ENCODE results near the gene KLHL29. TPM values are rescaled to one million over a fixed set of nuclear protein-coding genes. Genes with fewer than 3 reads are reported as not detected.

Gene KLHL29
- total RNA-seq, 4 donors from 2014 or later, result 4.8 to 17.0 (median 10.5) TPM

- no peak for DNase-seq
- Histone ChIP-seq H3K27me3 (no peaks in the 10 kb centered on the region), H3K9me3 (no peaks in the 10 kb centered on the region), H3K36me3 (no peaks in the 10 kb centered on the region), H3K4me1 (no peaks in the 10 kb centered on the region), H3K27ac (no peak overlapping the region), H3K4me3 (no peak overlapping the region)
- no peak for TF ChIP-seq CTCF (IDR thresholded peaks at IDR 0.05)
- TF ChIP-seq POLR2A (IDR thresholded peaks at IDR 0.05), result no peak
- intact Hi-C loops (cut with DNase I; ENCODE audit: low total_unique reads), result no loop called here
Measured at GRCh38 chr2:23555944-23556343, 171.0 kb downstream of the KLHL29 start.

GRCh38 chr2:23556929-23557328 is 171.9 kb downstream of the KLHL29 start:
- Histone ChIP-seq H3K4me1 (no peaks in the 10 kb centered on the region), H3K27me3 (no peaks in the 10 kb centered on the region), H3K36me3 (no peaks in the 10 kb centered on the region), H3K9me3 (no peaks in the 10 kb centered on the region), H3K4me3 (no peak overlapping the region), H3K27ac (no peak overlapping the region)
- DNase-seq, result no peak
- TF ChIP-seq CTCF (IDR thresholded peaks at IDR 0.05) (no peak), POLR2A (IDR thresholded peaks at IDR 0.05) (no peak)
- intact Hi-C loops (cut with DNase I; ENCODE audit: low total_unique reads), result no loop called here

DNA sequence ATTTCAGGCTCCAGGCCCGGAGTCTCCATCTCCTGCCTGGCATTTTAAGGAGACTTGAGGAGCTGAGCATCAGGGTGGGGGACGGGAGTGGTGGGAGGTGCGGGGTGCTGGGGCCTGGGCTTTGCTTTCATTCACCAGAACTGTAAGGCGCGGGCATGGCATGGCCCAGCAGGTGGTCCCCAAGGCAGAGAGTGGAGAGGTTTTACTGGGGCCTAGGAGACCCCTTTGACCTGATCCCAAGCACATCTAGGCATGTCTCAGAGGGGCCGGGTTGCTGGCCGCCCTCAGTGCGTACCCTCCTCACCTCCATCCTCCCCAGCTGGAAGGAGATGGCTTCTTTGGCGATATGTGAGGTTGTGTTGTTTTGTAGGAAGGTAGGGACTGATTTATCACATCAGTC is 172.5 kb downstream of the KLHL29 start:
- Histone ChIP-seq H3K27ac (no peak overlapping the region), H3K9me3 (no peaks in the 10 kb centered on the region), H3K36me3 (no peaks in the 10 kb centered on the region), H3K4me3 (no peak overlapping the region), H3K27me3 (no peaks in the 10 kb centered on the region), H3K4me1 (no peaks in the 10 kb centered on the region)
- intact Hi-C loops (cut with DNase I; ENCODE audit: low total_unique reads), result no loop called here
- no peak for DNase-seq
- no peak for TF ChIP-seq CTCF (IDR thresholded peaks at IDR 0.05)
- no peak for TF ChIP-seq POLR2A (IDR thresholded peaks at IDR 0.05)

DNA sequence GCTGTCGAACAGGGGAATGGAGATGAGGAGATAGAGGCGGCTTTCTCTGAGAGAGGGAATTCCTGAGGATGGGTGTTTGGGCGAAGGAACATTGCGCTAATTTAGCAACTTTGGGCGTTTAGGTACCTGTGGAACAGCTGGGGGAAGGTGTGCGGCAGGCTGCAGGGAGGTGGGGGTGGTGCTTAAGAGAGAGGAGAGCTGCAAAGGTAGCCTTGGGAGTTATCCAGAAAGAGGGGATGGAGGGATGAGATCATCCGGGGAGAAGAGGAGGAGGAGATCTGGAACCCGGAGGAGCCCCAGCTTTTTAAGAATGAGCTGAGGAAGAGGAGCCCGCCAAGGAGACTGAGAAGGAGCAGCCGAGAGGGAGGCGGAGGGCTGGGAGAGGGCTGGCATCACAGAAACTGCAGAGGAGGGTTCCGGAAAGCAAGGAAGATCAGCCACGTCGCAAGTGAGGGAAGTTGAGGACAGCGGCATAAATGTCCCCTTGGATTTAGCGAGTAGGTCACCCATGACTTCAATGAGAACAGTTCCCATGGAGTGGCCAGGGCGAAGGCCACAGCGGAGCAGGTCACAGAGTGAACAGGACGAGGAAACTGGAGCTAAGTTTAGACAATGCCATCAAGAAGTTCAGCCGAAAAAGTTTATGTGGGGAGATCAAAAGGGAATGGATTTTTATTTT is 174.7 kb downstream of the KLHL29 start:
- no peak overlapping the region for H3K4me3 ChIP-seq
- intact Hi-C loops (cut with DNase I; ENCODE audit: low total_unique reads), result no loop called here
- H3K36me3 ChIP-seq, result no peaks in the 10 kb centered on the region
- no peak for TF ChIP-seq POLR2A (IDR thresholded peaks at IDR 0.05)
- no peak for TF ChIP-seq CTCF (IDR thresholded peaks at IDR 0.05)
- H3K9me3 ChIP-seq, result no peaks in the 10 kb centered on the region
- peak overlapping the region in 1 of 2 donors; percentile 28 for H3K27ac ChIP-seq
- DNase-seq, result no peak
- H3K4me1 ChIP-seq, result peaks cover 0 to 15% of the 10 kb centered on the region in 2 donors
- no peaks in the 10 kb centered on the region for H3K27me3 ChIP-seq

DNA sequence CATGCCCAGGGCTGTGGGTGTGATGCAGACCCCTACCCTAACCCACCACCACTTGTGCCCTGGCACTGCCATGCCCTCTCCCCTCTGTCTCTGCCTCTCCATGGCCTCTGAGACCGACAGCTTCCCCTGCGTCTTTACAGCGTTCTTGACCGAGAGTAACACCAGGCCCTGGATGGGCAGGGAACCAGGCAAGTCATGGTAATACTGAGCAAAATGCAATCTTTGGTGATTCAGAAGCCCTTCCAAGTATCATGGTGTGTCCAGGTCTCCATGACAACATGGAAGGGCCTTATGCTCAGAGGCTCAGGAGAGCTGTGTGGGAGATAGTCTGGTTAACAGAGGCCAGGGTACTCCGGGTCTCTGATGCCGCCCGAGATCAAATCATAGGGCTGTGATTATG is 176.1 kb downstream of the KLHL29 start:
- intact Hi-C loops (cut with DNase I; ENCODE audit: low total_unique reads), result no loop called here
- H3K27ac ChIP-seq, result no peak overlapping the region
- H3K36me3 ChIP-seq, result no peaks in the 10 kb centered on the region
- peaks cover 0 to 15% of the 10 kb centered on the region in 2 donors for H3K4me1 ChIP-seq
- H3K4me3 ChIP-seq, result no peak overlapping the region
- no peaks in the 10 kb centered on the region for H3K9me3 ChIP-seq
- TF ChIP-seq POLR2A (IDR thresholded peaks at IDR 0.05), result no peak
- TF ChIP-seq CTCF (IDR thresholded peaks at IDR 0.05), result no peak
- H3K27me3 ChIP-seq, result no peaks in the 10 kb centered on the region
- peak in 1 of 2 donors; percentile 55 for DNase-seq
